Mesodermal cell (in vitro differentiated cells): Measurements from ENCODE around the gene RAB6B.

Experiments
- H3K27ac ChIP-seq: 2 replicates; pipeline ENCODE4 v1.7.0; 2013; ENCODE audit warnings: mild to moderate bottlenecking, low read depth, low read length, moderate library complexity; ENCODE audit not compliant: severe bottlenecking
- H3K36me3 ChIP-seq: 2 replicates; pipeline ENCODE4 v1.7.1; 2013; ENCODE audit warnings: mild to moderate bottlenecking, low read length, moderate library complexity; ENCODE audit not compliant: control insufficient read depth, insufficient read depth
- H3K4me1 ChIP-seq: one replicate; pipeline ENCODE4 v1.7.1; 2013; ENCODE audit warnings: mild to moderate bottlenecking, low read length; ENCODE audit not compliant: insufficient read depth, control insufficient read depth, poor library complexity, severe bottlenecking
- H3K4me3 ChIP-seq: 2 replicates; pipeline ENCODE4 v1.7.0; 2013; ENCODE audit warnings: low read length, control low read depth, mild to moderate bottlenecking; ENCODE audit not compliant: insufficient read depth, poor library complexity, severe bottlenecking; ENCODE audit errors: extremely low read depth
- H3K9me3 ChIP-seq: 2 replicates; pipeline ENCODE4 v1.7.1; 2013; ENCODE audit warnings: mild to moderate bottlenecking, low read length, moderate library complexity; ENCODE audit not compliant: control insufficient read depth
- WGBS, 2 experiments: methylation state at CpG; one replicate each; pipeline ENCODE4 v1.1.5; 2013; ENCODE audit warnings: missing lambda C conversion rate in 2 of 2; ENCODE audit not compliant: insufficient coverage in 2 of 2; 5-methylcytosine and 5-hydroxymethylcytosine counted together

Gene RAB6B

DNA sequence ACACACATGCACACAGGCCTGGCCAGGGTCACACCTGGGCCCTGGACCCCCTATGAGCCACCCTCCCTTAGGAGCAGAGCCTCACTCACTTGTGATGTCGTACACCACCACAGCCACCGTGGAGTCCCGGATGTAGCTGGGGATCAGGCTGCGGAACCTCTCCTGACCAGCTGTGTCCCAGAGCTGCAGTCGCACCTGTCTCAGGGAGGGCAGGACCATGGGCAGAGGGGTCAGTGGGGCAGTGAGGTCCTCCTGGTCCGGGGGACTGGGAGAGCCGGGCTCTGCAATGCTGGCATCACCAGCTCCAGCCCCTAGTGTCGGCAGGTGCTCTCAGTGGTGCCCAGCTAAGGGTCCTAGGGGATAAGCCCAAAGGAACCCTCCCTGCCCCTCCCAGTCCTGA lies 54.5 kb downstream of the RAB6B start:
- Histone ChIP-seq H3K4me1 (no peaks in the 10 kb centered on the region), H3K27ac (no peak overlapping the region), H3K4me3 (no peak overlapping the region), H3K9me3 (no peaks in the 10 kb centered on the region), H3K36me3 (no peaks in the 10 kb centered on the region)
- 96 to 98% methylated on average over 8 of the region's 8 CpGs for WGBS, 2 experiments

DNA sequence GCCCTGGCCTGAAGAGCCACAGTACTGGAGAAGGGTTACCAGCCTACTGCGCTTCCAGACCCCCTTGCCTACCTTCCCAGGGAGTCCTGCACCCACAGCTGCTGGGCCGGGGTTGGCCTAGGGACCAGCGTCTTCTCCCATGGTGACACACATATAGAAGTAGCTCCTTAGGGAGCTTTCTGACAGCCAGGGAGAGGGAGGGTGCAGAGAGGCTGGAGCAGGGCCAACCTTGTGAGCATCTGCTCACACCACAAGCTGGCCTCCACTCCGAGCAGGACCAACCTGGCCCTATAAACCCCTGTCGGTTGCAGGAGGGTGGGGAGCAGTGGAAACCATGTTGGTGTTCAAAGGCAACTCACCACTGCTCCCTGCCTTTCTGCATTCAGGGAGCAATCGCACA lies 54.9 kb downstream of the RAB6B start:
- no peaks in the 10 kb centered on the region for H3K9me3 ChIP-seq
- H3K4me1 ChIP-seq: no peaks in the 10 kb centered on the region
- no peaks in the 10 kb centered on the region for H3K36me3 ChIP-seq
- no peak overlapping the region for H3K27ac ChIP-seq
- no peak overlapping the region for H3K4me3 ChIP-seq
- 93 to 95% methylated on average over 3 to 4 of the region's 6 CpGs for WGBS, 2 experiments

DNA sequence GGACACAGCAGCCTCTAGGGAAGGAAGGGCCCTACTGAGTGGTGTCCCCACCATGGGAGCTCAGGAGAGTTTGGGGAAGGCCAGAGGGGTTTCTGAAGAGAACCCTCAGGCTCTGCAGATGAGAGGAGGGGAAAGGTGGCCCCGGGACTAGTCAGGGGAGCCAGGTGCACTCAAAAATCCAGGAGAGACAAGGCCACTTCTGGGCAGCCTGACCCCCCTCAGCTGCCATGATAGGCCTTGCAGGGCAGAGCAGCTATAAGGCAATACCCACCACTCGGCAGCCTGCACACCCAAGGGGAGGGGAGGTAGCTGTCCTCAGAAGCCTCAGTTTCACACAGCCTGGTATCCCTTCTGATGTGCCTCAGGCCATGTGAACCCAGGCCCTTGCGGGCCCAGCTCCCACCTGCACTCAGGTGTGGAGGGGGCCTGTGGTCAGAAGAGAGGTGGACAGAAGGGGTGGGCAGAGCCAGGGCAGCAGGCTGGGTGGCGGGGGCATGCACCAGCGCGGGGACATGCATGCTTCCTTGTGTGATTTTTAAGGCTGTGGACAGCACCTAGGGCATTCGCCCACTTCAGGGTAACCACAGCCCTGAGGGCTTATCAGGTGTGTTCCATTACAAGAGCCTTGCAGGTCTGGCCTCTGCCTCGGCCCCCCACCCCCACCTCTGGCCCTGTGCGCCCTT lies 55.5 kb downstream of the RAB6B start:
- 84 to 97% methylated on average over 5 to 9 of the region's 9 CpGs for WGBS, 2 experiments
- Histone ChIP-seq H3K36me3 (no peaks in the 10 kb centered on the region), H3K4me3 (no peak overlapping the region), H3K27ac (no peak overlapping the region), H3K9me3 (no peaks in the 10 kb centered on the region), H3K4me1 (no peaks in the 10 kb centered on the region)

DNA sequence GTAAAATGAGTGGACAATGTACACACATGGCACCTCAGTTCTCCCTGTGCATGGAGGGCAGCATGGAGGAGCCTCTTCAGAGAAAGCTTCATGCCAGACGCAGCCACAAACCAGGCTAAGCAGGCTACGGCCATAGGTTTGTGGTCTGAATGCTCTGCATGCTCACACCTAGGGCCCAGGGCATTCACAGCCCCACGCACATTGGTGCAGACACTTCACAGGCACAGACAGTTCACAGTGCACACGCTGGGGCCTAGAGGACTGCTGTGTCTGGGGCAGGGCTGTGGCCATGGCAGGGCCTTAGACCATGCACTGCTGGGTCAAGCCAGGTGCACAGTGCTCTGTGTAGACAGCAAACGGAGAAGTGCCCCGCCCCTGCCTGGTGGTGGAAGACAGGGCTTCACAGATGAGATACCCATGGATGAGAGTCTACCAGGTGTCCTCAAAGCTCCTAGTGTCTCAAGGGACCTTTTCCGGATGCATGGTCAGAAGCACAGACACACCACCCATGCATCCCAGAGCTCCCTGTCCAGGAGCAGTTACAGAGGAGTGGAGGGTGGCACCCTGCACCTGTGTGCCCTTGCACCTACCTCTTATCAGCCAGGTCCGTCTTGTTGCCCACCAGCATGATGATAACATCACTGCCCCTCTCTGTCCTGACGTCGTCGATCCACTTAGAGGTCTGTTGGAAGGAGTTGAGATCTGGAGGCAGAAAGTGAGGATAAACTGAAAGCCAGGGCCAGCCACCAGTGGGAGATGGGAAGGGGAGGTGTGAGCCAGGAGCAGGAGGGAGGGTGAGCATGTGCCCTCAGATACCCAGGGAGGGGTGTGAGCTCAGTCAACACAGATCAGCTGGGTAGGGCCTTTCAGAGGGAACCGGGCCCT lies 56.5 kb downstream of the RAB6B start:
- no peak overlapping the region for H3K27ac ChIP-seq
- no peaks in the 10 kb centered on the region for H3K36me3 ChIP-seq
- H3K9me3 ChIP-seq: no peaks in the 10 kb centered on the region
- no peaks in the 10 kb centered on the region for H3K4me1 ChIP-seq
- no peak overlapping the region for H3K4me3 ChIP-seq
- WGBS, 2 experiments: 90 to 93% methylated on average over 8 to 11 of the region's 12 CpGs

DNA sequence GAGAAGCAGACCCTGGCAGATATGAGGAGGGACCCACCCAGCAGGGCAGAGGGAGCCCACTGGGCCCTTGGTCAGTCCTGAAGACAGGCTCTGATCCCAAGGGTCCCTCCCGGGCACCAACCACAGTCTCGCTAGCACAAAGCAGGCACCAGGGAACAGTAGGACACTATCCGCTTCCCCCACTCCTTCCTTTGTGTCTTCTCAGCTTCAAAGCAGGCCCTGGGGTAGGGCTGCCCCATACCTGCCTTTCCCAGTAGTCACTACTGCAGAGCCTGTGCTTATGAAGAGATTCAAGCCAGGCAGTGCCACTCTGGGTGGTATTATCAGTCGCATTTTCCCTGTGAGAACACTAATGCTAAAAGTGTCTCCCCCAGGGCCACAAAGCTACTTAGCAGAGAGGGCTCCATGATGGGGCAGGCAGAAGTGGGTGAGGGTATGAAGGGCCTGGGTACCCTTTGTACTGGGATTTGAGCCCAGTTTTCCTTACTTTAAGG lies 57.3 kb downstream of the RAB6B start:
- 85% methylated on average over 3 of the region's 4 CpGs for WGBS, 2 experiments
- Histone ChIP-seq H3K9me3 (no peaks in the 10 kb centered on the region), H3K27ac (no peak overlapping the region)

DNA sequence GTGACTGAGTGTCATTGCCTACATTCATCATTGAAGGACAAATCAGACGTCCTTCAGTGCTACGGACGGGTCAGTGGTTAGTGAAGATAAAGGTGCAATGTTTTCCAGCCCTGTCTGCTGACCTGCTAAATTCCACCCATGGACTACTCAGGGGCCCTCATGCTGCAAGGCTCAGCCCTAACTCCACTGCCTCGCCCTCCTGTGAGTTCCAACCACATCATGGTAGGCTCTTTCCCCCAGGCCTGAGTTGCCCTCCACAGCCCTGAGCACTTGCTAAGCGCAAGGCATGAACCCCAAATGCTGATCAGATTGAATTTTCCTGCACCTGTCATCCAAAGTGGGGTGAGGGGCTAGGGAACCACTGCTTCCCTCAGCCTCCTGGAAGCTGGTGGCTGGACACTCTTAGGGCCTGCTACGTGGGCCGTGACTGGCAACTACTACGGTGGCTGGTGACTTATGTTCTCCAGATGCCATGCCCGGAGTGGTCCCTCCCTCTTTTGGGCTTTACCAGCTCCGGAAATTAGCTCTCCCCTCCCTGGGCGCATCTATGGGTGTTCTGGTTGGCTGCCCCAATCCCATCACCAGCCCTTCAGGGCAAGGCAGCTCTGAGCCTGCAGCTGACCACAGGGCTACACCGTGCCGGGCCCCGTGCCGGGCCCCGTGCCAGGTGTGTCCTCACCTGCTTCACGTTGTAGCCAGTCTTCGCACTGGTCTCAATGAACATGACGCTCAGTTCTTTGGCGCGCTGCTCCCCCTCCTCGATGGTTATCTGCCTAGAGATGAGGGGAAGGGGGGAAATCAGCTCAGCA lies 58.0 kb downstream of the RAB6B start:
- Histone ChIP-seq H3K4me1 (no peaks in the 10 kb centered on the region), H3K36me3 (no peaks in the 10 kb centered on the region), H3K27ac (no peak overlapping the region), H3K9me3 (no peaks in the 10 kb centered on the region), H3K4me3 (no peak overlapping the region)
- WGBS, 2 experiments: 92 to 94% methylated on average over 11 to 16 of the region's 22 CpGs

More for the DNA sequence above, 57.3 kb downstream of the RAB6B start:
- Histone ChIP-seq H3K4me3 (no peak overlapping the region), H3K4me1 (no peaks in the 10 kb centered on the region), H3K36me3 (no peaks in the 10 kb centered on the region)

DNA sequence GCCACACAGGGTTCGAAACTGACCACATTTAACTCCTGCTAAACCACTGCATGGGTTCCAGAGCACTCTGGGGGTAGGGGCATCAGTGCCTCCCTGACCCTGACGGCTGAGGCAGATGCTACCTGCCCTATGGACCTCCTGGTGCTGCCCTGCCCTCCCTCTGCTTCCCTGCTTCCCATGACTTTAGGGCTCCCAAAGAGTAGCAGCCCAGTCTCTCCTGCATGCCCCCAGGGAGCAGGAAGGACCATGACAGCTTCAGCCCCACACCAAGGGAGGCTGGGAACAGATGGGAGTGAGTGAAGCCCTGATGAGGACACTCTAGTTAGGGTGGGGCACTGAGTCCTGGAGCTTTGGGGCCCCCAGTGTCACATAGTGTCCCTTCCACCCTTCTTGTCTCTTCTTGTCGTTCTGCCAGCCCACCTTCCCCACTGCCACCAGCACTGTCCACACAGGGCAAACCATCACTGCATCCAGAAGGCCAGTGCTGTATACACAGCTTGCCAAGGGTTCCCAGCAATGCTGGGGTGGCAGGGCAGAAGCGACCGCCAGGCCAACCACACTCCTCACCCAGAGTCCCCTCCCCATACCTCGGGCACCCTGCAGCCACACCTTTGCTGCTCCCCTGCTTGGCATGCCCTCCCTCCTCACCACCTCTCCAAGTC lies 59.1 kb downstream of the RAB6B start:
- Histone ChIP-seq H3K9me3 (no peaks in the 10 kb centered on the region), H3K4me3 (no peak overlapping the region), H3K27ac (no peak overlapping the region), H3K4me1 (no peaks in the 10 kb centered on the region), H3K36me3 (no peaks in the 10 kb centered on the region)
- WGBS, 2 experiments: 79 to 93% methylated on average over 6 of the region's 6 CpGs

DNA sequence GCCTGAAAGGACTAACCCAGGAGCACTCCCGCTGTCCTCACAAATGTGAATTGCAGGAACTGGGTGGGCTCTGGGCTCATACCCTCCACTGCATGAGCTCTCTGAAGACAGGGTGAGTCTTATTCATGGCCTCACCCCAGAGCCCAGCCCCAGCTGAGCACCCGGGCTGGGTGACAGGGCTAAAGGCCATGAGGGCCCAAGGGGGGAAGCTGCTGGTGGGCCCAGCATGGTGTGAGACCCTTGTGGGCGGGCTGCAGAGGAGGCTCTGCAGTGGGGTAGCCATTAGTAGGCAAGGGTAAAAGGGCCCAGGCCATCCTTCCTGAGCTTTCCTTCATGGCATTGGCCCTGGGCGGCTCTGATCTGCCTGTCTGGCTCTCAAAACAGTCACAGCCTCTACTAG lies 59.7 kb downstream of the RAB6B start:
- Histone ChIP-seq H3K4me3 (no peak overlapping the region), H3K27ac (no peak overlapping the region), H3K36me3 (no peaks in the 10 kb centered on the region), H3K9me3 (no peaks in the 10 kb centered on the region), H3K4me1 (no peaks in the 10 kb centered on the region)
- WGBS, 2 experiments: 72 to 88% methylated on average over 3 to 4 of the region's 4 CpGs

DNA sequence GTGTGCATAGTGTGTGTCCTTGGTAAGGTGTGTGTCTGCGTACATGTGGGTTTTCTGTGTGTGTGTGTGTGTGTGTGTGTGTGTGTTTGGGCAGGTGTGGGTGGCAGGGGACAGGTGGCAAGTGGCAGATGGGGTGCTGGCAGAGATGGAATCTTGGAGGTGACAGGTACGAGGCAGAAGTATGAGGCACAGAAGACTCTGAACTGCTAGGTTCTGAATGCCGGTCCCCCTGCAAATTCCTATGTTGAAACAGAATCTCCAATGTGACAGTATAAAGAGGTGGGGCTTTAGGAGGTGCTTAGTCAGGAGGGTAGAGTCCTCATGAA lies 60.3 kb downstream of the RAB6B start:
- no peaks in the 10 kb centered on the region for H3K36me3 ChIP-seq
- no peak overlapping the region for H3K4me3 ChIP-seq
- 92 to 95% methylated on average over 1 to 3 of the region's 3 CpGs for WGBS, 2 experiments
- no peak overlapping the region for H3K27ac ChIP-seq
- no peaks in the 10 kb centered on the region for H3K4me1 ChIP-seq
- no peaks in the 10 kb centered on the region for H3K9me3 ChIP-seq
